ENCODE results near the gene ATP6V0B.

Gene ATP6V0B

DNA sequence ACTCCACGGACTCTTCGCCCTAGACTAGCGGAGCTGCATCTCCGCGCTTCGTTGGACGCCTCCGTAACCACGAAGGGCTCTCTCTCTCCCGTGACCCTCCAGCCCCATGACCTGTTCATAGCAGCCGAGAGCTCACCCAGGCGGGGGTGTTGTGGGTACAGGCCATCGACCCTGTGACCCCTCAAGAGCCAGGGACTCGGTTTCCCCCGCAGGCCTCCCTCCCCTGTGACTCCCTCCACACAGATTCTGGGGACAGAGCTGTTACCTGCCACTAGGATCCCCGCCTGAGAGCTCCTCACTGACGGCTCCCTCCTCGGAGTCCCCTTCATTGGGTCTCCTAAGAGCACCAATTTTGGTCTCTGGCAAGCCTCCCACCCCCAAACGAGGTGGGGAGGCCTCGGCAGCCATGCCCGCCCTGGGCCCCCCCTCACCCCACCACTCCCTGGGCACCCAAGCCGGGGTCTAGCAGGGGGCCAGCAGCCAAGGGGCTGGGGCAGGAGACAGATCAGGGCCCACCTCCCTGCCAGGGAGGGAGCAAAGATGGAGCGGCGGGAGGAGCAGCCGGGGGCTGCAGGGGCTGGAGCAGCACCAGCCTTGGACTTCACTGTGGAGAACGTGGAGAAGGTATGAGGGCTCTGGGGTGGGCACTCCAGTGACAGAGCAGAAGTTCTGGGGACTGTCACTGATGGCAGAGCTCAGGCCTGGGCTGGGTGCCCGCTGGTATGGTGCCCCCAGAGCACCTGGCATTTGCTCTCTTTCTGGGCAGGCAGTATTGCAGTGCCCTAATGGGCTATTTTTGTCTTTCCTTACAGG is 27.5 kb upstream of the ATP6V0B start:
- TF ChIP-seq CTCF (IDR thresholded peaks at IDR 0.05; ENCODE audit: extremely low read depth, missing control alignments): no peak
- no peak for DNase-seq (ENCODE audit: low spot score)

GRCh38 chr1:43947874-43948437 is 26.8 kb upstream of the ATP6V0B start:
- no peak for DNase-seq (ENCODE audit: low spot score)
- TF ChIP-seq CTCF (IDR thresholded peaks at IDR 0.05; ENCODE audit: extremely low read depth, missing control alignments): no peak

DNA sequence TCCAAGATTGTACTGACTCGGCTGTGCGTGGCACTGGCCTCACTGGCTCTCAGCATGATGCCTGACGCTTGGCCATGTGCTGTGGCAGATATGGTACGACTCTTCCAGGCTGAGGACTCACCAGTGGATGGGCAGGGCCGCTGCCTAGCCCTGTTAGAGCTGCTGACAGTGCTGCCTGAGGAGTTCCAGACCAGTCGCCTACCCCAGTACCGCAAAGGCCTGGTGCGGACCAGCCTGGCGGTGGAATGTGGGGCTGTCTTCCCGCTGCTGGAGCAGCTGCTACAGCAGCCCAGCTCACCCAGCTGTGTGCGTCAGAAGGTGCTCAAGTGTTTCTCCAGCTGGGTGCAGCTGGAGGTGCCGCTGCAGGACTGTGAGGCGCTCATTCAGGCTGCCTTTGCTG is 25.1 kb upstream of the ATP6V0B start:
- no peak for DNase-seq (ENCODE audit: low spot score)
- TF ChIP-seq CTCF (IDR thresholded peaks at IDR 0.05; ENCODE audit: extremely low read depth, missing control alignments): no peak

GRCh38 chr1:43951021-43951985 is 23.5 kb upstream of the ATP6V0B start:
- no peak for TF ChIP-seq CTCF (IDR thresholded peaks at IDR 0.05; ENCODE audit: extremely low read depth, missing control alignments)
- no peak for DNase-seq (ENCODE audit: low spot score)

DNA sequence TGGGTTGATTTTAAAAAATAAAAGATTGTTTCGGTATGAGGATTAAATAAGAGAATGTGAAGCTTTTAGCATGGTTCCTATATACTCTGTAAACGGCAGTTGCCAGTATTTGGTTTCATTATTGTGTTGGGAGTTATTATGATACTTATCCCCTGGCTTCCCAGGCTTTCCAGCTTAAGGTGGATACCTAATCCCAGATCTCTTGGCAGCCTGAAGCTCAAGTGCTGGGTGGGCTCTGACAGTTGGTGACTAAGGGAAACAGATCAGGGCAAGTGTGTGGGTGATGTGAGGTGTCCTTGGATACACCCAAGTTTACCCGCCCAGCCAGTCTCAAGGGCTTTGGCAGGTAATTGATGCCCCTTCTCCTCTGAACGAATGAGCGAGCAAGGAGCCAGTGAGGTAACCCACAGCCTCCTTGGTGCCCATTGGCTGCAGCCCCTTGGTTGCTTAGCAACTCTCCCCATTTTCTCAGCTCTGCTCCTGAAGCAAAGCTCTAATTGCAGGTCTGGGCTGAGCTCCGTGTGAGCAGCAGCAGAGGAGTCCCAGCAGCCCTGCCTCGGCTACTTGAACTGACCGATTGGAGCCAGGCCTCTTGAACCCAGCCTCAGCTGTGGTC is 21.9 kb upstream of the ATP6V0B start:
- no peak for DNase-seq (ENCODE audit: low spot score)
- no peak for TF ChIP-seq CTCF (IDR thresholded peaks at IDR 0.05; ENCODE audit: extremely low read depth, missing control alignments)

GRCh38 chr1:43953361-43953760 is 21.4 kb upstream of the ATP6V0B start:
- no peak for TF ChIP-seq CTCF (IDR thresholded peaks at IDR 0.05; ENCODE audit: extremely low read depth, missing control alignments)
- DNase-seq (ENCODE audit: low spot score): no peak

All from GM20000 (cell line).